NB4 (cell line): ENCODE data around the gene CABCOCO1.

Experiments used
- DNase-seq: peaks from one replicate; pipeline ENCODE4 v3.0.0; 2010; ENCODE audit warnings: low read depth
- H3K4me3 ChIP-seq: one replicate; pipeline ENCODE4 v1.5.1; 2011; ENCODE audit warnings: mild to moderate bottlenecking, low read depth, low read length, moderate library complexity
- CTCF ChIP-seq: IDR thresholded peaks from one replicate; pipeline ENCODE4 v1.5.1; 2012; ENCODE audit warnings: low read depth, low read length
- MAX ChIP-seq: IDR thresholded peaks from 2 replicates; pipeline ENCODE4 v1.6.1; 2011; ENCODE audit warnings: low read depth, low read length
- MYC ChIP-seq: IDR thresholded peaks from 2 replicates; pipeline ENCODE4 v1.6.1; 2011; ENCODE audit warnings: low read depth, low read length
- POLR2A ChIP-seq: IDR thresholded peaks from 2 replicates; pipeline ENCODE4 v1.6.1; 2011; ENCODE audit warnings: mild to moderate bottlenecking; ENCODE audit not compliant: insufficient read length; ENCODE audit errors: extremely low read depth

Gene CABCOCO1

GRCh38 chr10:61754587-61755550, 92.1 kb downstream of the CABCOCO1 start:
- TF ChIP-seq MAX, result no peak
- TF ChIP-seq POLR2A, result no peak
- no peak for TF ChIP-seq CTCF
- TF ChIP-seq MYC, result no peak
- no peak overlapping the region for H3K4me3 ChIP-seq
- no peak for DNase-seq

GRCh38 chr10:61757001-61757400, 94.3 kb downstream of the CABCOCO1 start:
- DNase-seq, result no peak
- TF ChIP-seq POLR2A, result no peak
- no peak for TF ChIP-seq MYC
- no peak for TF ChIP-seq MAX
- TF ChIP-seq CTCF, result no peak
- no peak overlapping the region for H3K4me3 ChIP-seq

- TF ChIP-seq MYC, result no peak
- TF ChIP-seq POLR2A, result no peak
- no peak for TF ChIP-seq CTCF
- TF ChIP-seq MAX, result no peak
- no peak for DNase-seq
- H3K4me3 ChIP-seq, result no peak overlapping the region
Observed at GRCh38 chr10:61757525-61758397, 95.0 kb downstream of the CABCOCO1 start.

GRCh38 chr10:61758433-61758832, 95.7 kb downstream of the CABCOCO1 start:
- H3K4me3 ChIP-seq, result no peak overlapping the region
- no peak for DNase-seq
- TF ChIP-seq CTCF (no peak), POLR2A (no peak), MAX (no peak), MYC (no peak)

- DNase-seq, result no peak
- TF ChIP-seq CTCF (no peak), MAX (no peak), POLR2A (no peak), MYC (no peak)
- H3K4me3 ChIP-seq, result no peak overlapping the region
Observed at GRCh38 chr10:61759751-61760150, 97.0 kb downstream of the CABCOCO1 start.
